ENCODE measurements around the gene MGLL. TPM values are rescaled to one million over a fixed set of nuclear protein-coding genes. Genes with fewer than 3 reads are reported as not detected.

Gene MGLL
- total and polyA plus RNA-seq, 9 of the 15 experiments (the other 6 are each of a cell fraction or from before 2014, with no cell fraction given), result 0.12 to 0.32 (median 0.18) TPM; not detected in 6

- TF ChIP-seq NFYB (IDR thresholded peaks at IDR 0.05; ENCODE audit: extremely low read depth, insufficient read length), result no peak
- no peak; the same call in 1 of the 2 replicates for TF ChIP-seq ZBTB7A (IDR thresholded peaks at IDR 0.05; ENCODE audit: borderline replicate concordance, control insufficient read depth, low read depth, low read length)
- no peak for TF ChIP-seq NKRF (IDR thresholded peaks at IDR 0.05; ENCODE audit: borderline replicate concordance)
- peak; percentile 24; the same call in 1 of the 2 replicates for TF ChIP-seq EGR1 (conservative IDR thresholded peaks at IDR 0.05)
- TF ChIP-seq ZFP36 (IDR thresholded peaks at IDR 0.05; ENCODE audit: low read depth, low read length, partially characterized antibody), result peak; percentile 92
- no peak for TF ChIP-seq ZNF444 (CRISPR knock-in tag; IDR thresholded peaks at IDR 0.05)
- no peak for TF ChIP-seq NR4A1 (CRISPR knock-in tag; IDR thresholded peaks at IDR 0.05)
- TF ChIP-seq NR4A1 (tag; IDR thresholded peaks at IDR 0.05), result no peak
- TF ChIP-seq NR2C1 (IDR thresholded peaks at IDR 0.05), result no peak
- no peak for TF ChIP-seq NR2C1 (tag; IDR thresholded peaks at IDR 0.05)
- TF ChIP-seq LEF1 (IDR thresholded peaks at IDR 0.05), result no peak
- TF ChIP-seq RFX1 (IDR thresholded peaks at IDR 0.05), result no peak
- TF ChIP-seq ILK (tag; IDR thresholded peaks at IDR 0.05; ENCODE audit: borderline replicate concordance, low read depth), result no peak
- TF ChIP-seq CSDE1 (IDR thresholded peaks at IDR 0.05), result no peak
- no peak for TF ChIP-seq PHF21A (IDR thresholded peaks at IDR 0.05; ENCODE audit: borderline replicate concordance, low read depth)
- no peak for TF ChIP-seq HDAC1 (IDR thresholded peaks at IDR 0.05)
- TF ChIP-seq ELK1 (CRISPR knock-in tag; IDR thresholded peaks at IDR 0.05), result no peak
- TF ChIP-seq ZSCAN29 (IDR thresholded peaks at IDR 0.05), result no peak
- TF ChIP-seq CBFA2T2 (conservative IDR thresholded peaks at IDR 0.05), result no peak
- no peak for TF ChIP-seq ZNF324 (CRISPR knock-in tag; IDR thresholded peaks at IDR 0.05)
Measured at GRCh38 chr3:127673191-127674100, 148.9 kb downstream of the MGLL start (continued).
